ENCODE results near the gene PFN2.
"Not testable (repeated sequence)": the region's sequence is repeated elsewhere in the genome, so short reads cannot be mapped to it uniquely, and the experiment has no call there.

The PFN2 gene

DNA sequence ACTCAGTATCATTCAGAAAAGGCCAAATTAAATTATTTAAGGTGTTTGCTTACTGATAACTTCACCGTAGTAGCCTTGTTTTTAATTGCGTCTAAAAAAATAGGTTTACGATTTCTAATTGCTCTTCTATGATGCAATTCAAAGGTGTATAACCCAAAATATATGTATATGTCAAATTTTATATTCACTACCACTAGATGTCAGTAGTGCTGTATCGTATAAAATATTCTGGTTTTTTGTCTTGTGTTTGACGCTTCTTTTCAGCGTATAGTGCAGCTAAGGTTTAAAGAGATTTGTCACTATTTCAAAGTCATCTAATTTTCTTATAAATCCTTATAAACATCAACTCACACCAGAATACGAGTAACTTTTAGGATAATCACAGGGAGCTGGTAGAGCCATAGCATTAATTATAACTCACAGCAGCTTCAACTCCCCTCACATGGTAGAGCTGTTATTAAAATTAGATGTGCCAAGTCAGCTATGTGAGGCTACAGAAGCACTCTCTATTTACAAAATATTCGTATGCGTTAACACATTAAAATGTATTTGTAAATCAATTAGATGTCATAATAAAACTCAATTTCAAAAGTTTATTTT lies 3.5 kb downstream of the PFN2 start:
- DNase-seq: peak; percentile 38

GRCh38 chr3:149965278-149965677 lies 5.4 kb downstream of the PFN2 start:
- DNase-seq: no peak

GRCh38 chr3:149964291-149964690 lies 6.4 kb downstream of the PFN2 start:
- no peak for DNase-seq

GRCh38 chr3:149963485-149963884 lies 7.2 kb downstream of the PFN2 start:
- DNase-seq: no peak

DNA sequence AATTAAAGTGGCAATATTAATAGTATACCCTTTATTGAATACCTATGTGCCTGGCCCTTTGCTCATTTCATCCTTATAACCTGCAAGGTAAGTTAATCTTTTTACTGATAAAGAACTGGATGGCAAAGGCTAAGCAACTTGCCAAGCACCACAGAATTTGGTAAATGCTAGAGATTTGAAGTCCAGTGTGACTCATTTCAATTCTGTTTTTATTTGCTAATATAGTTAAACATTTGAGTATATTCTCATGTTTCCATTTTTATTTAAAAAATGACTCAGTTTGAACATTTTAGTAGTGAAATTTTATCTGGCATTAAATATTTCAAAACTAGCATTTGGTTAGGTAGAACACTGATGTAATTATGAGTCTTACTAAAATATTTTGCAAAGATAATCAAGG lies 11.3 kb downstream of the PFN2 start:
- DNase-seq: no peak

DNA sequence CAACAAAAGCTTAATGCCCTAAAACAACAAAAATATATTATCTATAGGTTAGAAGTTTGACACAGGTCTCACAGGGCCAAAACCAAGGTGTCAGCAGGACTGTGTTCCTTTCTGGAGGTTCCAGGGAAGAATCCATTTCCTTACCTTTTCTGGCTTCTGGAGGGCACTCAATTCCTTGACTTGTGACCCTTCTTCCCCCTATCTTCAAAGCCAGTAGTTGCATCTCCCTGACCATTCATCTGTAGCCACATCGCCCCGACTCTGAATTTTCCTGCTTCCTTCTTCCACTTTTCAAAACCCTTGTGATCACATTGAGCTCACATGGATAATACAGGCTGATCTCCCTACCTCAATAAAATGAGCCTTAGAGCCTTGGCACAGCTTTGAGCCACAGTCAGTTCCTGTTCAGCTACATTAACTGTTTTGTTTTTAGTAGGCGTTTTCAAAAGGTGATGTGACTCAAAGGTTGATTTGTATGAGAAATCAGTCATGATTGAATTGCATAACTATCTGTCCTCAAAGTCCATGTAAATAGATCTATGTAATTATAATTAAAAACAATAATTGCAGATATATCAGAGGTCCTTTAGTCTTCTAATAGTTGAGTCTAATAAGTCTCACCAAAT lies 12.4 kb downstream of the PFN2 start:
- DNase-seq: no peak

DNA sequence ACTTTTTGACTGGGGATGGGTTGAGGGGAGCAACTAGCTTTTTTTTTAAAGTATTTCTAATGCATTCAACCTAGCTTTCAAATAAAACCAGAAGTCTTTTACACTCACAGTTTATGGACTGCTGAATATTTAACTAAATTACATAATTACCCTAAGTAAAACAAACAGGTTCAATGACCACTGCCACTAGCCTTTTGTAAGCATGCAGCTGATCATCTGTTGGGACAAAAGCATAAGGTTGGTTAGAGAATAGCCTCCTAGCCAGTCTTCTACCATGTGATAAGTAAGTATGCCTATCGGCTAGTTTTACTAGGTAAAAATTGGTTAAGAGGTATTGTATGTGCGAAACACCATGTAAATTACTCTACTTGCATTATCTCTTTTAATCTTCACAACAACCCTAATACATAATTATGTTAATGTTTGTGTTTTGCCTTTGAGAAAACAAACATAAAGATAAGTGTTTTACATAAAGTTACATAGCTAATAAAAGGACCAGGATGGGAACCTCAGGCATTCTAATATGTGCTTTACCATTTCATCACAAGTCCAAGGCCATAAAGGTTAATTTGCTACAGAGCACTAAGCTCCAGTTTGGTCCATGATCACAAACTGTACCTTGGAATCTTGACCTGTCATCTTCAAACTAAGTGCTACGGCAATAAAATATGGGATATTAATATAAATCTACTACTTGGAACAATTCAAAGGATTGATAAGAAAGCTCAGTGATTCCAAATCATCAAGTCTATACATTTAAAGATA lies 13.2 kb downstream of the PFN2 start:
- no peak for DNase-seq

DNA sequence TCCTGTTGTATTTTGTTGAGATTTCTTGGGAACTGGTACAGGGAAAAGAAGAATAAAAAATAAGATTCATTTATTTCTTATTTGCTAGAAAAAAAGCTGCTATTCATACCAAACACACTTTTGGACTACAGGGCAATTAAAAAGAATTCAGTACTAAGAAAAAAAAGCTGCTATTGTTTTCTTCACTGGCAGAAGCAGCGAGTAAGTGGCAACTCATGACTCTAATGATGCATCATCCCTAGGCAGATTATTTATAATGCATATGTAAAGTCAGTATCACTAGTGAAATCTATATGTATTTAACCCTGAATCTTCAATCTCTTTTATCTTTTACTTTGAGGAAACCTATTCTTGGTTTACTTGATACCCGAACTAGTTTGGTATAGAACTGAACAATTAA lies 15.2 kb downstream of the PFN2 start:
- no peak for DNase-seq

GRCh38 chr3:149954812-149955211 lies 15.9 kb downstream of the PFN2 start:
- no peak for DNase-seq

GRCh38 chr3:149949181-149949580 lies 21.5 kb downstream of the PFN2 start:
- no peak for DNase-seq

- DNase-seq: no peak
Observed at GRCh38 chr3:149947231-149947630, 23.5 kb downstream of the PFN2 start.

GRCh38 chr3:149943966-149944365 lies 26.7 kb downstream of the PFN2 start:
- DNase-seq: not testable (repeated sequence)

DNA sequence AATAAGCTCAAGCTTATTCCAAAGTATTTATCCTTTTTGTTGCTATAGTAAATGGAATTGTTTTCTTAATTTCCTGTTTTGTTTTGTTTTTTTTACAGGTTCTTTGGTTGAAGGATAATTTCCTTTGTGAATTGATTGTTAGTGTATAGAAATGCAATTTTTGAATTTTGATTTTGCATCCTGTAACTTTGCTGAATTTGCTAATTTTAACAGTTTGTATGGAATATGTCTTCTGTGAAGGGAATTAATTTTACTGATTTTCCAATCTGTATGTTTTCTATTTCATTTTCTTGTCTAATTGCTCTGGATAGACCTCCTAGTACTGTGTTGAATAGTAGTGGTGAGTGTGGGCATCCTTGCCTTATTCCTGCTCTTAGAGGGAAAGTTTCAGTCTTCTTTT lies 28.3 kb downstream of the PFN2 start:
- no peak for DNase-seq

GRCh38 chr3:149941946-149942345 lies 28.7 kb downstream of the PFN2 start:
- no peak for DNase-seq

DNA sequence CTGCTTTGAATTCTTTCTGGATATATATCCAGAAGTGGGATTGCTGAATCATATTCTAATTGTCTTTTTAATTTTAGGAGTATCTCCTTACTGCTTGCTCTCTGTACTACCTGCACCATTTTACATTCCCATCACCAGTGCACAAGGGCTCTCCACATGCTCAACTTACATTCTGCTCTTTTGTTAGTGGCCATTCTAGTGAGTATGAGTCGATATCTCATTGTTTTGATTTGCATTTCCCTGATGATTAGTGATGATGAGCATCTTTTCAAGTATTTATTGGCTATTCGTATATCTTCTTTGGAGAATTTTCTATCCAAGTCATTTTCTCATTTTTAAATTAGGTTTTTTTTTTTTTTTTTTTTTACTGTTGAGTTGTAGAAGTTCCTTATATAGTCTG lies 29.5 kb downstream of the PFN2 start:
- DNase-seq: no peak

GRCh38 chr3:149938392-149939055 lies 32.2 kb downstream of the PFN2 start:
- not testable (repeated sequence) for DNase-seq

DNA sequence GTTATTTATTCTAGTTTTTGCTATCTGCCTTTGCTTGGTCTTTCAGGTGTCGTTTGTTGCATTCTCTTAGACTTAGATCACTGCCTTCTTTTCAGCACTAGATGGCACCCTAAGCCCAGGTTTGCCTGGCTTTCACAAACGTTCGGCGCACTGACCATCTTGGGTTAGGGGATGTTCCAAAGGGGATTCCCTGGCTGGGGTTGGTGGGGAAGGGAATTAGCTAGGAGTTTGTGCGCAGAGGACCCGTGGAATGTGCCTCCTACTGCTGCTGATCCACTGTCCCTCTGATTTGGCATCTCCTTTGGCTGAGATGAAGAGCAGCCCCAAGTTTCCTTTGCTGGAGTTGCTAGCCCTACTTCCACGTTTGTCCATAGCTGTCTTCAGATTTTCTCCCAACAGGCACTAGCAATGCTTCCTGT lies 33.9 kb downstream of the PFN2 start:
- DNase-seq: no peak

DNA sequence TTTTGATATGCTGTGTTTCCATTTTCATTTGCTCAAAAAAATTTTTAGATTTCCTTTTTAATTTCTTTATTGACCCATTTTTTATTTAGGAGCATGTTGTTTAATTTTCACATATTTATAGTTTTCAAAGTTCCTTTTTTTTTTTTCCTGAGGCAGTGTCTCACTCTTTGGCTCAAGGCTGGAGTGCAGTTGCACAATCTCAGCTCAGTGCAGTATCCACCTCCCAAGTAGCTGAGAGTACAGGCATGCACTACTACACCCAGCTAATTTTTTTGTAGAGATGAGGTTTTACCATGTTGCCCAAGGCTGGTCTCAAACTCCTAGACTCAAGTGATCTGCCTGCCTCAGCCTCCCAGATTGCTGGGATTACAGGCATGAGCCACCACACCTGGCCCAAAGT lies 36.2 kb downstream of the PFN2 start:
- DNase-seq: no peak

DNA sequence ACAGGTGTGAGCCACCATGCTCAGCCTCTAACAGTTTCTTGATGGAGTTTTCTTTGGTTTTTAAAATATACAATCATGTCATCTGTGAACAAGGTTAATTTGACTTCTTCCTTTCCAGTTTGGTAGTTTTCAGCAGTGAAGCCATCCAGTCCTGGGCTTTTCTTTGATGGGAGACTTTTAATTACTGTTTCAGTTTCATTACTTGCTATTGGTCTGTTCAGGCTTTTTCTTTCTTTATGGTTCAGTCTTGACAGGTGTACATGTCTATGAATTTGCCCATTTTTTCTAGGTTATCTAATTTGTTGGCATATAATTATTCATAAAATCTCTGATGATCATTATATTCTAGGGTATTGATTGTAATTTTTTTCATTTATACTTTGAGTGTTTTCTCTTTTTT lies 36.8 kb downstream of the PFN2 start:
- no peak for DNase-seq

- DNase-seq: no peak
Observed at GRCh38 chr3:149933008-149933407, 37.7 kb downstream of the PFN2 start.

DNA sequence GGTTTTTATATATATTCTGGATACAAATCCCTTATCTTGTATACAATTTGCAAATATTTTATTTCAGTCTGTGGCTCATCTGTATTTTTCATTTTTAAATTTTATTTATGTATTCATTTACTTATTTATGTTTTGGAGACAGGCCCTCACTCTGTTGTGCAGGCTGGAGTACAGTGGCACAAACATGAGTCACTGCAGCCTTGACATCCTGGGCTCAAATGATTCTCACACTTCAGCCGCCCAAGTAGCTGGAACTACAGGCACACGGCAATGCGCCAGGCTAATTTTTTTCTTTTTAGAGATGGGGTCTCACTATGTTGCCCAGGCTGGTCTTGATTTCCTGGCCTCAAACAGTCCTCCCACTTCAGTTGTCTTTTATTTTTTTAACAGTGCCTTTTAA lies 50.6 kb downstream of the PFN2 start:
- DNase-seq: no peak

- no peak for DNase-seq
Observed at GRCh38 chr3:149919509-149919908, 51.2 kb downstream of the PFN2 start.

- no peak for DNase-seq
Observed at GRCh38 chr3:149917124-149917667, 53.5 kb downstream of the PFN2 start.

Data from DMS79 (cell line).